GM21528 (cell line): ENCODE results near the gene ELMOD3.
A peak's percentile ranks its signal among the peaks of the same experiment; 100 is the strongest.
"Not testable (repeated sequence)": the region's sequence is repeated elsewhere in the genome, so short reads cannot be mapped to it uniquely, and the experiment has no call there.

Experiments used
- ATAC-seq: cut with Tn5 transposase; IDR thresholded peaks from one replicate; pipeline ENCODE4 v1.9.1; 2021; ENCODE audit warnings: mild to moderate bottlenecking, moderate library complexity; ENCODE audit not compliant: unreplicated experiment, low FRiP score

ELMOD3 gene

GRCh38 chr2:85398426-85399182 lies 44.0 kb downstream of the ELMOD3 start:
- ATAC-seq: no peak

DNA sequence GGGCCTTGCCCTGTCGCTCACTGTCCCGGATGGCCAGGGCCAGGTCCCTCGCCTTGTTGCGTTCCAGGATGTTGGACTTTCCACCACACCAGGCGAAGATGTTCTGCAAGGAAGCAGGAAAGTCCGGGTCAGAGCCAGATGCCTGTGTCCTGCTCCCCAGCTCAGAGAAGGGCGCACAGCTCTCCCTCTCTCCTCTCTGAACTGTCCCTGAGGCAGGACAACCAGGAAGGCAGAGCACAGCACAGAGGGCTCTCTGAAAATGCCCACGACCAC lies 44.5 kb downstream of the ELMOD3 start:
- ATAC-seq: no peak

DNA sequence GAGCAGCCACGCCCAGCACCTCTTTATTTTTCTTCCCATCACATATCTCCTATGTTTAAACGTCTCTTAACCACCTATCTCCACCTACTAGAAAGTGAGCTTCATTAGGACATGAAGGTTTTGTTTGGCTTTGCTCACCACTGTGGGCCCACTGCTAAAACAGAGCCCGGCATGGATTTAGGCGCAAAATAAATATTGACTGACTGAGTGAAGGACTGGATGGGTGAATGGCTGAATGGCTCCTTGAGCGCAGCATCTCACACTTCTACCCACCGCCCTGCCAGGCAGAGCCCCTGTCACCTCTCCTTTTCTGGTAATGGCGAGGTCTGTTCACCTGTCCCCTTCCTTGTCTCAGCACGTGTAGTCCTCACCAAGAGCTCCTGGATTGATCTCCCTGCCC lies 45.5 kb downstream of the ELMOD3 start:
- no peak for ATAC-seq

DNA sequence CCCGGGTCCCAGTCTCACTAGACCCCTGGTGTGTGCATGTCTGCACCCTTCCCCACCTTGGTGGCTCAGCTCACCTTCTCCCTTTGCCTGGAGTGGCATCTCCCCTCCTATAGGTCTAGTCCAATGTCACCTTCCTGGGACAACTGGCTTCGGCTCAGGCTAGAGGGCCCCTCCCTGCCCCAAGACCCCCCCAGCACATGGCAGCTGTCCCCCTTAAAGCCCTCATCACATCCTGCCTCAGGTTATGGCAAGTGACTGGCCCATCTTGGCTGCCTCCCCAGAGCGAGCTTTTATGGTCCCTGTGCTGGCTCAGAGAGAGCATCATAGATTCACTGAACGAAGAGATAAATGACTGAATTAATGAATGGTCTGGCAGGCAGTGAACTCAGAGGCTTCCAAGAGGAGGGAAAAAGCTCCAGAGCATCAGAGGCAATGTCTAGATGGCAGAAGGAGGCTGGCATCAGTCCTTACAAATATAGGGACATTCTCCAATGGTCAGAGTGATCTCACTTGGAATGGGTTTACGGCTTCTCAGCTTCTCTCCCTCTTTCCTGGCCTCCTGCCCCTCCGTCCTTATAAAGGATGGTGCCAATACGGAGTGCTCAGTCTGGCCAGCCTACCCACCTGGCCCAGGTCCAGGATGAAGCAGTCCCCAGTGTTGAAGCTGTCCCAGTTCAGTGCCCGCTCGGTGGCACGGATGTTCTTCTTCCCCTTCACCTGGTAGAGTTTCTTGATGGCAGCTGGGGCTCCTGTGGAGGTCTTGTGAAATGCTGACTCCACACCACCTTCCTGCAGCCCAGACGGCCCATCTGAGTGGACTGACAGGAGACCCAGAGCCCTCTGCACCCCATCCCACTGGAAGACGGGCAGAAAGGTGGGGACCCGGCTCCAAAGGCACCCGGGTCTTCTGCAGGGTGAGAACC lies 46.2 kb downstream of the ELMOD3 start:
- no peak for ATAC-seq

DNA sequence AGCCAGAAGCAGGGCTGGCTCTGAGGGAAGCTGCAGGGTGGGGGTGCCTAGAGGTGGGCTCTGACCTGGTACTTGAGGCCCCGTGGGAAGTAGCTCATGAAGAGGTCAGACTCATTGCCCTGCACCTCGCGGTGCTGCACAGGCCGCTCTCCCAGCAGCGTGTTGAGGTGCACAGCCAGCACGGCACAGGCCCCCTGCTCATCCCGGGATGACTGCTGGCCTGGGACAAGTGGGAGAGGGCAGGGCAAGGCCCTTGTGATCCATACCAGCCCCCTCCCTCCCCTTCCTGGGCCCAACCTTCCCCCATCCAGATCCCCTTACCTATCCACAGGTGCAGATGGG lies 46.9 kb downstream of the ELMOD3 start:
- no peak for ATAC-seq

GRCh38 chr2:85401844-85402243 lies 47.3 kb downstream of the ELMOD3 start:
- ATAC-seq: no peak

- no peak for ATAC-seq
Measured at GRCh38 chr2:85405201-85406059, 50.9 kb downstream of the ELMOD3 start.

DNA sequence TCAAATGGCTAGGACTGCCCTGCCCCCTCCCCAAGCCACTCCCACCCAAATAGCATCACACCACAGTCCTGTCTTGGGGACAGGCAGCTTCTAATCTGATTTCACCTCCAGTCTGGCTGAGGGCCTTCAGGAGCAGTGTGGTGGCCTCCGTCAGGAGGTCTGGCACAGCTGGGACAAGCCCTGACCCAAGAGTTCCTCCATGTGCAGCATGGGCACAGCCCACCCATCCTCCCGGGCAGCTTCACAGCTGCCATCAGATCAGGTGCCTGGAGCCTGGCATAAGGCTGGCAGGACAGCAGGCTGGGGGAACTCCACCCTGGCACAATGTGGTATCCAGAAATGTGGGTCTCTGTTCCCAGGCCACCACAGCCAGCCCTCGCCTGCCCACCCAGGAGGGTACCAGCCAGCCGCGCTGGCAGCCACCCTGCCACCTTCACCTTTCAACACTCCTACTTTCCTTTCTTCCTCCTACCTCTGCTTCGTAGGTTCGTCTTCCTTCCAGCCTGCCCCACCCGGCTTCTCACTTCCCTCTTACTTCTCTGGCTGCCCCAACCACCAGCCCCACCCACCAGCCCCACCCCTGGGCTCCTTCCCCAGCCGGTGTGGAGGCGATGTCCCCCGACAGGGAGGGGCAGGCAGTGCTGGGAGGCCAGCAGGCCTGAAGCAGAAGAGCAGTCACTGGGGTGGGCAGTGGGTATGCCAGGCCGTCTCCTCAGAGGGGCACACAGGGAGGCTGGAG lies 55.4 kb downstream of the ELMOD3 start, which contains the start of gene CAPG:
Gene CAPG, minus strand, starts transcription at position 522 of the 739 bp plus-strand sequence. CDS start 8,221 bp downstream, outside the sequence.
- ATAC-seq: peak; percentile 64

DNA sequence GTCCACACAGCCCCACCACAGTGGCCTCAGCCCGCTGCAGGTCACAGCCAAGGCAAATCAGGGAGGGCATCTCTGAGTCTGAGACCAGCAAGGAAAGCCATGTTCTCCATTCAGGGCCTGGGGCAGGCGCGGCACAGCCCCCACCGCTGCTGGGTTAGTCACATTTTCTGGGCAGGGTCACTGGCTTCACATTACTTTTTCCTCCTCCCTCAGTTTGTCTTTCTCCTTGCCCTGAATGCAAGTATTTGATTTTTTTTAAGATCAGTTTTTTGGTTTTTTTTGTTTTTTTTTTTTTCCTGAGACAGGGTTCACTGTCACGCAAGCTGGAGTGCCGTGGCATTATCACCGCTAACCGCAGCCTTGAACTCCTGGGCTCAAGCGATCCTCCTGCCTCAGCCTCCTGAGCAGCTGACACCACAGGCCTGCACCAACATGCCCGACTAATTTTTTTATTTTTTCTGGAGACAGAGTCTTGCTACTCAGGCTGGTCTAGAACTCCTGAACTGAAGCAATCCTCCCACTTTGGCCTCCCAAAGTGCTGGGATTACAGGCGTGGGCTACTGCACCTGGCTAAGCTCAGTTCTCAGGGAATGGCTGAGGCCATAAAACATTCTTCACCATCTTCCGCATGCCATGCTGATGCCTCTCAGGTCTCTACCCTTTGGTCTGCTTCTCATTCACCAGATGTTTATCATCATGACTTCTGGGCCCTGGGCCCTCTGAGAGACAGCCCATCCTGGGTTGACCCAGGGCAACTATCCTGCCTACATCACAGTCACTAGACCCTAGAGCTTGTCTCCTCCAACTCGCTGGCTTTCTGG lies 56.2 kb downstream of the ELMOD3 start:
- no peak for ATAC-seq

DNA sequence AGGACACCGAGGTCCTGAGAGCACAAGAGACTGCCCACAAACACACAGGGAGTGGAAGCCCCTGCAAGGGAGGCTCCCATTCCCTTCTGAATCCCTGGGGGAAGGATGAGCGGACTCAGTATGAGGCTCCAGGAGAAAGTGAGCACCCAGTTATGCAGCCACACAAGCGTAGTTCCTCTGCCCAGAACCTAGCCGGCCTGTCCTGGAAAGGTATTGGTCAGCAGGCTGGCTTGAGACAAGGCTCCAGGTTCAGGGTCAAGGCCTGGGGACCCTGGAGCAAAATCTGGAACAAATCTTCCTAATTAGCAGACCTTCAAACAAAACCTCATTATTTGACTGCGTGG lies 56.8 kb downstream of the ELMOD3 start:
- no peak for ATAC-seq

DNA sequence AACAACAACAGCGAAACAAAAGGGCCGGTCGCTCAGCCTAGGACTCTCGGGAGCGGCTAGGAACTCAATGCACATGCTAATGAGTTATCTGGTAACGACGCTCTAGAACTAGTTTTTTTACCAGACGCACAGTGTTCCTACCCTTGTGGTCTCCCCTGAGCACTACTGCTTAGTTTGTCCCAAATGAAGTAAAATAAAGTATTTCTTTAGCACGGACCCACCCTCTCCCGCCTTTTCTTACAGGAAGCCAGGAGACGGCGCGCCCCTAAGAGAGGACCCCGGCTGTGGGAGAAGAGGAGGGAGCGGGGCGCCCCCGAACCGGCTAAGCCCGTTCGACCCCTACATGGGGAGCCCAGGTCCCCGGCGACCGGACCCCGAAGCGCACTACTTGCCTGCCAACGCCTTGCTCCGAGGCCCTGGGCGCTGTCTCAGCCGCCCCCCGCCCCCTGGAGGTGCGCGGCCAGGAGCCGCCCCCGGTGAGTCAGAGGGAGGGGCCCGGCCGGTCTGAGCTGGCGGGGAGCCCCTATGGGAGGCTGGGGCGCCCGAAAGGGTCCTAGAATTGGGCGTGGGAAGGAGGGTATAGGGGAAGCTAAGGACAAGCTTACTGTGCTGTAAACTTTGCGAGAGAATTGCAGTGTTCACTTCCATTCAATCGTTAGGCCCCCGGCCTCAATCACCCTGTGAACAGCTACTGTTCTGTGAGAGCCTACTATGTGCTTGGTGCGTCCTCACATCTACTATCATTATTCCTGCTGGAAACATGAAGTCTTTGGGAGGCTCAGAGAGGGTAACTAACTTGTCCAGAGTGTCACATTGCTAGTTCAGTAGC lies 59.2 kb downstream of the ELMOD3 start:
- no peak for ATAC-seq

DNA sequence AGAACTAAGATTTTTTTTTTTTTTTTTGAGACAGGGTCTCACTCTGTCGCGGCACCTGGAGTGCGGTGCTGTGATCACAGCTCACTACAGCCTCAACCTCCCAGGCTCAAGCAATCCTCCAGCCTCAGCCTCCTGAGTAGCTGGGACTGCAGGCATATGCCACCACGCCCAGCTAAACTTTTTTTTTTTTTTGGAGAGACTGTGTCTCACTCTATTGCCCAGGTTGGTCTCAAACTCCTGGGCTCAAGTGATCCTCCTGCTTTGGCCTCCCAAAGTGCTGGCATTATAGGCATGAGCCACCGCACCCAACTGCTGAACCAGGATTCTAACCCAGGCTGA lies 59.8 kb downstream of the ELMOD3 start:
- ATAC-seq: not testable (repeated sequence)

- ATAC-seq: no peak
Measured at GRCh38 chr2:85414761-85415553, 60.4 kb downstream of the ELMOD3 start.

DNA sequence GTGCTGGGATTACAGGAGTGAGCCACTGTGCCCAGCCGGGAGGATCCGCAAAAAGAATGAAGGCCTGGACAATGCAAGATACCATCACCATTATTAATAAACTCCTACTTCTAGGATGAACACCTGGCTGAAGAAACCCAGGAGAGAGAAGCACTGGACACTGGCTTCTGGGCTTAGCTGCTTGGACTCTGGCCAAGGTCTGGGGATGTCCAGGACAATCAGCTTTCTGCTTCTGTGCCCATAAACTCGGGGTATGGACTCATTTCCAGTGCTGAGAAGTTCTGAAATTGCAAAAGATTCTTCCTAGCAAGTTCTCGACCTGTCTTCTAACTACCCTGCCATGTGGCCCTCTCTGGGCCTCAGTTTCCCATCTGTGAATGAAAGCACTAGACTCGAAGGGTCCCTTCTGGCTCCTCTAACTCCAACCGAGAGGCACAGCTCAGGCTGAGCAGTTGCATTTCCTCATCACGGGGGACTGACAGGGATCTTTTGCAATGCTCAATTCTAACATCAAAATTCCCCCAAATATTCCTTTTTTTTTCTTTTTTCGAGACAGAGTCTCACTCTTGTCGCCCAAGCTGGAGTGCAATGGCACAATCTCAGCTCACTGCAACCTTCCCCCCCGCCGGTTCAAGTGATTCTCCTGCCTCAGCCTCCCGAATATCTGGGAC lies 61.5 kb downstream of the ELMOD3 start:
- ATAC-seq: no peak

DNA sequence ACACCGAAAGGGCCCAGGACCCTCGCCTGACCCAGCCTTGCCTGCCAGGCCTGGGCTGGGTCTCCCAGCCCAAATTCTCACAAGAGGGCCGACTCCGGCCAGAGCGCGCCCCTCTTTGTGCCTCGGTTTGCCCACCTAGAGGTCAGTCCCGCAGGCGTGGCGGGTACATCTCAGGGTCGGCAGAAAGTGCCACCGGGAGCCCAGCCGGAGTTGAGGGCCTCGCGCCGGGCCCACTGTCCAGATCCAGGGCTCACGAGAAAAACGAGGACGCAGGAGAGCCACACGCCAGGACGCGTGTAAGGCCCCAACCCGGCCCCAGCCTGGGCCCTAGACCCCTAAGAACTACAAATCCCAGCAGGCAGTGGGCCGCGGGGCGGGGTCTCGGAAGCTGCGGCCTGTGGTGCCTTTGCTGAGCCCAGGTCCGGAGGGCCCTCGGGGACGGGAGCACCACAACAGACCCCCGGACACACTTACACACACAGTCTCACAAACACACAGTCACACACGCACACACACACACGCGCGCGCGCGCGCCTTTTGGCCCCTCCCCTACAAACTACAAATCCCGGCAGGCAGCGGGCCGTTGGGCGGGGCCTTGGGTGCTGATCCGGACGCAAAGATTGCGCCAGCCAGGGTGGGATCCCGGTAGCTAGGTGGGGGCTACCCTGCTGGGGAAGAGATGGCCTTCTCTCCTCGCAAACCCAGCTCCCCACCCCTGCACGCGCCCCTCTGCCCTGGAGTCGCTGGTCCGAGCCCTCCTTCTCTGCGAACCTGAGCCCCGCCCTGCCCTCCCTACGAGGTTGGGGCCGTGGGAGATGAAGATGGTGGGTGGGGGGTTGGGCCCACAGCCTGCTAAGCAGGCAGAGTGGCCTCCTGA lies 63.8 kb downstream of the ELMOD3 start, which contains the start of gene SH2D6:
Gene SH2D6, plus strand, starts transcription at position 583 of the 877 bp plus-strand sequence. CDS start 10,752 bp downstream, outside the sequence.
- ATAC-seq: peak; percentile 89

GRCh38 chr2:85419009-85419675 lies 64.6 kb downstream of the ELMOD3 start:
- no peak for ATAC-seq
